ENCODE results near the gene PALB2.

The PALB2 gene

GRCh38 chr16:23640931-23641765 lies at the start of gene PALB2, which contains the start of gene DCTN5:
TSS of gene PALB2 (minus strand) at chr16:23641310. CDS start at chr16:23641157, 153 bp downstream.
TSS of gene DCTN5 (plus strand) at chr16:23641466. CDS start at chr16:23641543, 77 bp downstream.
- peak; percentile 64 for DNase-seq (ENCODE audit: low read depth, low spot score)
- H3K27ac ChIP-seq, result peak within 1 kb of the TSS; percentile 62

GRCh38 chr16:23689442-23690187 lies 48.5 kb upstream of the PALB2 start:
- DNase-seq (ENCODE audit: low read depth, low spot score), result no peak
- H3K27ac ChIP-seq, result no peak overlapping the region

GRCh38 chr16:23687034-23687808 lies 46.1 kb upstream of the PALB2 start:
- DNase-seq (ENCODE audit: low read depth, low spot score), result no peak
- H3K27ac ChIP-seq, result no peak overlapping the region

- H3K27ac ChIP-seq, result no peak overlapping the region
- no peak for DNase-seq (ENCODE audit: low read depth, low spot score)
Observed at GRCh38 chr16:23683487-23683886, 42.4 kb upstream of the PALB2 start.

DNA sequence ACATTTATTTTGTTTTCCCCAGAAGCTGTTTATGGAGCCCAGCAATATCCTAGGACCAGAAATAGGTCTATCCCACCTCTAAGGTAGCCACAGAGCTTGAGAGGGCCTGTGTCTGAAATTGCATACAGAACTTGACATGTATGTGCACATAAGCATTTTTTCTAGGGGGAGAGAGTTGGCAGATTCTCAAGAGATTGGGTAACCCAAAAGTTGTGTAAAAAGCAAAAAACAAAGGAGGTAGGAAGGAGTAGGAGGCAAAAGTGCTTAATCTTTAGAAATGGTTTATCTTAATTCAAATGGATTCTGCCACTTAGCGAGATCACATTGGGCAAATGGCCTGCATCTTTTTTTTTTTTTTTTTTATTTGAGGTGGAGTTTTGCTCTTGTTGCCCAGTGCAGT lies 41.1 kb upstream of the PALB2 start:
- no peak overlapping the region for H3K27ac ChIP-seq
- DNase-seq (ENCODE audit: low read depth, low spot score), result no peak

- H3K27ac ChIP-seq, result no peak overlapping the region
- DNase-seq (ENCODE audit: low read depth, low spot score), result no peak
Observed at GRCh38 chr16:23679986-23680336, 38.9 kb upstream of the PALB2 start.

DNA sequence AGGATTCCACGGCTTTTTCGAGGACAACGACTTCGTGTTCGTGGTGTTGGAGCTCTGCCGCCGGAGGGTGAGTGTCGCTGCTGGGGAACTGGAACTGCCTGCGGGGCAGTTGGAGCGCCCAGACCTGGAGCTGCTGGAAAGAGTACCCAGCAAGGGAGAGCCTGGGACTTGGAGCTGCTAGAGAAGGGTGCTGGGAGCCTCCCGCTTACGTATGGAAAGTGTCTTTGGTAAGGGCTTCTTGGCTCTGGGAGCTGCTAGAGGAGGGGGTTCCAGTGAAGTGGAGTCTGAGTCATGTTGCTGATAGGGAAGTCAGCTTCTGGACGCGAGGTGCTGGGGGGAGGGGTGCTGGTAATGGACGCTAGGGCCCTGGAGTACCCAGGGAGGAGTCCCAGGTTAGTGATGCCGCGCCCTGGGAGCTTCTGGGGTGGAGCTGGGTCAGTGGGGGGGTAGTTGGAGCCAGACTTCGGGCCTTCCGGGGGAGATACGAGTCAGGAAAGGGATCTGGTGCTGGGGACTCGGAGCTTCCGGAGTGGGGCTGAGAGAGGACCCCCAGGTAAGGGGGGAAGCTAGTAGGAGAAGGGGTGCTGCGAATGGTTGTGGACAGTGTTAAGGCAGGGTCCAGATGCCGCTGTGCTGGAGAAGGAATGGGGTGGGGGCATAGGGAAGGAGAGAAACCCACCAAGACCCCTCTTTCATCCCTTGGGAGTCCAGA lies 38.3 kb upstream of the PALB2 start:
- H3K27ac ChIP-seq, result no peak overlapping the region
- DNase-seq (ENCODE audit: low read depth, low spot score), result no peak

DNA sequence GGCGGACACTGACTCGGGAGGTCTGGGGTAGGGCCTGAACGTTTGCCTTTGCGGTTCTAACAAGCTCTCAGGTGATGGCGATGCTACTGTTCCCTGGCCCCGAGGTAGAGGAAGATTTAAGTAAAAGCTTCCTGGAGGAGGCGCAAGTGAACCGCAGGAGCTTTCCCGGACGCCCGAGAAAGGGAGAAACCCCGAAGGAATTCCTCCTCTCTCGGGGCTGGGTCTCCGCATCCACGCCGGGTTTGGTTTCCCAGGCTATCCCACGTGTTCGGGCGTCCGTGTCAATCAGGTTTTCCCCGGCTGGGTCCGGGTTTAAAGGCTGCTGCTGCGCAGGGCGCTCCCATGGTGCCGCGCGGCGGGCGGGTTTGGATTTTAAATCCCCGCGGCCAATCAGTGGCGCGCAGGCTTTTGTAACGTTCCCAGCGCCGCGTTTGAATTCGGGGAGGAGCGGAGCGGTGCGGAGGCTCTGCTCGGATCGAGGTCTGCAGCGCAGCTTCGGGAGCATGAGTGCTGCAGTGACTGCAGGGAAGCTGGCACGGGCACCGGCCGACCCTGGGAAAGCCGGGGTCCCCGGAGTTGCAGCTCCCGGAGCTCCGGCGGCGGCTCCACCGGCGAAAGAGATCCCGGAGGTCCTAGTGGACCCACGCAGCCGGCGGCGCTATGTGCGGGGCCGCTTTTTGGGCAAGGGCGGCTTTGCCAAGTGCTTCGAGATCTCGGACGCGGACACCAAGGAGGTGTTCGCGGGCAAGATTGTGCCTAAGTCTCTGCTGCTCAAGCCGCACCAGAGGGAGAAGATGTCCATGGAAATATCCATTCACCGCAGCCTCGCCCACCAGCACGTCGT lies 37.5 kb upstream of the PALB2 start, which contains the start of gene PLK1:
TSS of gene PLK1 (plus strand) at position 460 of the 844 bp plus-strand sequence. CDS start at position 504, 44 bp downstream.
- H3K27ac ChIP-seq, result peak within 1 kb of the TSS; percentile 9
- peak; percentile 8 for DNase-seq (ENCODE audit: low read depth, low spot score)

DNA sequence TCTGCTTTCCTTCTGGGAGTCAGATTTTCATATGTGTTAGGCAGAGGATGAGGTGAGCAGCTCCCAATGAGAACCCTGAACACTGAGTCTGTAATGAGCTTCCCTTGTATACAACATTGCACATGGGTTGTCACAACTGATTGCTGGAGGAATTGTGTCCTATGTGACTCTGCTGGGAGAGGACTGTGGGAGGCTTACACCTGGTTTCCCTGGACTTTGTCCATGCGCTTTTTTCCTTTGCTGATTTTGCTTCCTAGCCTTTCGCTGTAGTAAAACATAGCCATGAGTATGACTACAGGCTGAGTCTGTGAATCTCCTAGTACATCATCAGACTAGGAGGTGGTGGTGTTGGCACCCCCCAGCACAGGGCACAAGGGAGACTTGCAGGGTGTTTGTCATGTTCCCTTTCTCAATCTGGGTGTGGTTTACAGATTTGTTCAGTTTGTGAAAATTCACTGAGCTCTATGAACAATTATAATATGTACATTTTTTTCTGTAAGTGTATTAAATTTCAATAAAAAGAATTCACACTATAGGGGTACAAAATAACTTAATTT lies 35.9 kb upstream of the PALB2 start:
- no peak for DNase-seq (ENCODE audit: low read depth, low spot score)
- H3K27ac ChIP-seq, result no peak overlapping the region

GRCh38 chr16:23673971-23674614 lies 33.0 kb upstream of the PALB2 start:
- no peak overlapping the region for H3K27ac ChIP-seq
- DNase-seq (ENCODE audit: low read depth, low spot score), result no peak

GRCh38 chr16:23670137-23670776 lies 29.1 kb upstream of the PALB2 start:
- peak overlapping the region; percentile 72 for H3K27ac ChIP-seq
- DNase-seq (ENCODE audit: low read depth, low spot score), result peak; percentile 78

DNA sequence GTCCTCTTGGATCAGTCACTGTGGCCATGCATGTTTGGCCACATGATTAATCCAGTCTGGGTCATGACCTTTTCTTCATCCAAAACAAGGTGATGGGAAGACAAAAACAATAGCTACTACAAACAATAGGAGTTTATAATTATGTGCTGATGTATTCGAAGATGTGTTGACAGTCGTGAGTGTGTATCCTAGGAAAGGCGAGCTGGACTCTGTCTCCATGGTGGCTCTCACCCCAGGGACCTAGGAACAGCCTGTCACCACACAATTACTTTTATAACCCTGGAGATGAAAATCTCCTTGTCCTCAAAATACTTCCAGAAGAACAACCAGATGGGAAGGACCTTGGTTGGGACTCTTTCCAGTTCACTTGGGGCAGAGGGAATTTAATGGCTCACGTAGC lies 27.8 kb upstream of the PALB2 start:
- DNase-seq (ENCODE audit: low read depth, low spot score), result no peak
- peak overlapping the region; percentile 72 for H3K27ac ChIP-seq

DNA sequence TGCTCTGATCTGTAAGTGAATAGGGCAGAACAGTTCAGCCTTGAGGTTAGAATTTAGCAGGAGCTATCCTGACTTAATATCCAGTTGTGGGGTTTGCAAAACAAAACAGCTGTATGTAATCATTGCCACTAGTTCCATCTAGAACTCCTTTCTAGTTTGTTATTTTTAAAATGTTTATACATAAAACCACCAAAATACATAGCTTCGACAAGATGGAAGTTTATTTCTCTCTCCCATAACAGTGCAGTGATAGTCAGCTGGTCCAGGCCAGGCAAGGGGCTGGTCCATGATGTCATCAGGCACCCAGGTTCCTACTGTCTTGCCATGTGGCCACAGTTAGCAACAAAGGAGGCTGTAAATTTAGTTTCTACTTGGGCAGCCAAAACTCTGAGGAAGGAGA lies 27.1 kb upstream of the PALB2 start:
- no peak for DNase-seq (ENCODE audit: low read depth, low spot score)

GRCh38 chr16:23667355-23667659 lies 26.2 kb upstream of the PALB2 start:
- no peak overlapping the region for H3K27ac ChIP-seq
- DNase-seq (ENCODE audit: low read depth, low spot score), result no peak

More for the DNA sequence above, 27.1 kb upstream of the PALB2 start:
- no peak overlapping the region for H3K27ac ChIP-seq

GRCh38 chr16:23666571-23667354 lies 25.7 kb upstream of the PALB2 start:
- no peak for DNase-seq (ENCODE audit: low read depth, low spot score)

GRCh38 chr16:23663918-23664317 lies 22.8 kb upstream of the PALB2 start:
- no peak overlapping the region for H3K27ac ChIP-seq
- no peak for DNase-seq (ENCODE audit: low read depth, low spot score)

More at GRCh38 chr16:23666571-23667354, 25.7 kb upstream of the PALB2 start:
- H3K27ac ChIP-seq, result no peak overlapping the region

- DNase-seq (ENCODE audit: low read depth, low spot score), result no peak
- H3K27ac ChIP-seq, result no peak overlapping the region
Observed at GRCh38 chr16:23651943-23652468, 10.9 kb upstream of the PALB2 start.
